ENCODE results near the gene PCDH11X. TPM values are rescaled to one million over a fixed set of nuclear protein-coding genes. Genes with fewer than 3 reads are reported as not detected.
"Not testable (repeated sequence)": the region's sequence is repeated elsewhere in the genome, so short reads cannot be mapped to it uniquely, and the experiment has no call there.

PCDH11X gene
- total RNA-seq (2014; rRNA removed; shearing (Covaris generic)) (not detected in 2 replicates), total RNA-seq (2022) (not detected in 2 replicates), Bru-seq, nascent RNA (percentile 1 among the genes with signal in this experiment), BruChase-seq, experiment 1, labeled RNA remaining after a 6-hour chase (percentile 0 among the genes with signal in this experiment), BruChase-seq, experiment 2, labeled RNA remaining after a 2-hour chase (percentile 0 among the genes with signal in this experiment)
- long read RNA-seq, result 0 reads

GRCh38 chrX:91779135-91779534 is at the start of gene PCDH11X:
Gene PCDH11X (plus strand): TSS chrX:91779375. CDS start chrX:91835505, 56,130 bp downstream.
- POLR2A ChIA-PET; H3K79me2 ChIP-seq (ENCODE audit: insufficient read depth, low read depth, low read length); DNase-seq (ENCODE audit: low spot score); intact Hi-C loops (cut with micrococcal nuclease; ENCODE audit: unreplicated experiment); H3K36me3 ChIP-seq (ENCODE audit: insufficient read depth, low read length); H3K4me1 ChIP-seq (ENCODE audit: insufficient read depth, low read length, poor library complexity, severe bottlenecking); BruUV-seq (replicated peaks); H2AFZ ChIP-seq (ENCODE audit: low read length); H3K4me2 ChIP-seq (ENCODE audit: low read length); H3K27ac ChIP-seq (ENCODE audit: low read depth, low read length, poor library complexity, severe bottlenecking); H3K9me3 ChIP-seq (ENCODE audit: low read length); H4K20me1 ChIP-seq (ENCODE audit: insufficient read depth, low read length); H3K9me2 ChIP-seq (ENCODE audit: insufficient read depth, low read length); CTCF ChIA-PET (ENCODE audit: unreplicated experiment); H3K4me3 ChIP-seq (ENCODE audit: low read depth, low read length, poor library complexity, severe bottlenecking): not testable (repeated sequence)

DNA sequence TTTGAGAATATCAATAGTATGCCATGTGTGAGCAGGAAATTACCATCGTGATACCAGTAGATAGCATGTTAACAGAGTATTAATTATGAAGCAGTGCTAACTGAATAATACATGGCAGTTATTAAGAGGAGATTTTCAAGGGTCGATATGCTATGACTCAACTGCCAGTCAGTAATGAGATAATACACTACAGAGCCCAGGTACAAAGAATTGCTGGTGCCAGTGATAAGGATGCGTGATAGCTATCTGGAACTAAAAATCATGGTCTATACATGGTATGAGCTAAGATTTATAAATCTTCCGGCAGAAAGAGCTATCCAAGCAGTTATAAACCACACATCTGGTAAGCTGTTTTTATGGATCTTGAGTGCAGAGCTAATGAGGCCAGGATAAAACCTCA is 31.7 kb upstream of the PCDH11X start:
- H3K36me3 ChIP-seq (ENCODE audit: insufficient read depth, low read length); H3K27ac ChIP-seq (ENCODE audit: low read depth, low read length, poor library complexity, severe bottlenecking); H4K20me1 ChIP-seq (ENCODE audit: insufficient read depth, low read length); H3K4me2 ChIP-seq (ENCODE audit: low read length); POLR2A ChIA-PET; H3K4me1 ChIP-seq (ENCODE audit: insufficient read depth, low read length, poor library complexity, severe bottlenecking); H3K9me3 ChIP-seq (ENCODE audit: low read length); H3K79me2 ChIP-seq (ENCODE audit: insufficient read depth, low read depth, low read length); H2AFZ ChIP-seq (ENCODE audit: low read length); H3K9me2 ChIP-seq (ENCODE audit: insufficient read depth, low read length); intact Hi-C loops (cut with micrococcal nuclease; ENCODE audit: unreplicated experiment); H3K4me3 ChIP-seq (ENCODE audit: low read depth, low read length, poor library complexity, severe bottlenecking); DNase-seq (ENCODE audit: low spot score); BruUV-seq (replicated peaks); CTCF ChIA-PET (ENCODE audit: unreplicated experiment): not testable (repeated sequence)

DNA sequence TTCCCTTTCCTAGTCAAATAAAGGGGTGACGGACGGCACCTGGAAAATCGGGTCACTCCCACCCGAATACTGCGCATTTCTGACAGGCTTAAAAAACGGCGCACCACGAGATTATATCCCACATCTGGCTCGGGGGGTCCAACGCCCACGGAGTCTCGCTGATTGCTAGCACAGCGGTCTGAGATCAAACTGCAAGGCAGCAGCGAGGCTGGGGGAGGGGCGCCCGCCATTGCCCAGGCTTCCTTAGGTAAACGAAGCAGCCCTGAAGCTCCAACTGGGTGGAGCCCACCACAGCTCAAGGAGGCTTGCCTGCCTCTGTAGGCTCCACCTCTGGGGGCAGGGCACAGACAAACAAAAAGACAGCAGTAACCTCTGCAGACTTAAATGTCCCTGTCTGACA is 26.2 kb upstream of the PCDH11X start:
- intact Hi-C loops (cut with micrococcal nuclease; ENCODE audit: unreplicated experiment); CTCF ChIA-PET (ENCODE audit: unreplicated experiment); BruUV-seq (replicated peaks): not testable (repeated sequence)

GRCh38 chrX:91770619-91771488 is 8.3 kb upstream of the PCDH11X start:
- H4K20me1 ChIP-seq (ENCODE audit: insufficient read depth, low read length); H3K4me1 ChIP-seq (ENCODE audit: insufficient read depth, low read length, poor library complexity, severe bottlenecking); H3K9me2 ChIP-seq (ENCODE audit: insufficient read depth, low read length); CTCF ChIA-PET (ENCODE audit: unreplicated experiment); H3K4me3 ChIP-seq (ENCODE audit: low read depth, low read length, poor library complexity, severe bottlenecking); DNase-seq (ENCODE audit: low spot score); H3K36me3 ChIP-seq (ENCODE audit: insufficient read depth, low read length); BruUV-seq (replicated peaks); POLR2A ChIA-PET; H3K79me2 ChIP-seq (ENCODE audit: insufficient read depth, low read depth, low read length); H3K9me3 ChIP-seq (ENCODE audit: low read length); intact Hi-C loops (cut with micrococcal nuclease; ENCODE audit: unreplicated experiment); H3K27ac ChIP-seq (ENCODE audit: low read depth, low read length, poor library complexity, severe bottlenecking); H2AFZ ChIP-seq (ENCODE audit: low read length); H3K4me2 ChIP-seq (ENCODE audit: low read length): not testable (repeated sequence)
- TF ChIP-seq CTCF (conservative IDR thresholded peaks at IDR 0.05; ENCODE audit: low read length), result peak; percentile 29; the same call in 1 of the 2 replicates

More for the DNA sequence above, 26.2 kb upstream of the PCDH11X start:
- H3K4me2 ChIP-seq (ENCODE audit: low read length); H3K9me2 ChIP-seq (ENCODE audit: insufficient read depth, low read length); H3K36me3 ChIP-seq (ENCODE audit: insufficient read depth, low read length); H2AFZ ChIP-seq (ENCODE audit: low read length); H3K27ac ChIP-seq (ENCODE audit: low read depth, low read length, poor library complexity, severe bottlenecking); DNase-seq (ENCODE audit: low spot score); POLR2A ChIA-PET; H3K4me3 ChIP-seq (ENCODE audit: low read depth, low read length, poor library complexity, severe bottlenecking); H3K9me3 ChIP-seq (ENCODE audit: low read length); H4K20me1 ChIP-seq (ENCODE audit: insufficient read depth, low read length); H3K79me2 ChIP-seq (ENCODE audit: insufficient read depth, low read depth, low read length); H3K4me1 ChIP-seq (ENCODE audit: insufficient read depth, low read length, poor library complexity, severe bottlenecking): not testable (repeated sequence)

- H3K36me3 ChIP-seq (ENCODE audit: insufficient read depth, low read length); intact Hi-C loops (cut with micrococcal nuclease; ENCODE audit: unreplicated experiment); H3K9me2 ChIP-seq (ENCODE audit: insufficient read depth, low read length); H3K9me3 ChIP-seq (ENCODE audit: low read length); H3K4me3 ChIP-seq (ENCODE audit: low read depth, low read length, poor library complexity, severe bottlenecking); H4K20me1 ChIP-seq (ENCODE audit: insufficient read depth, low read length); H3K4me2 ChIP-seq (ENCODE audit: low read length); CTCF ChIA-PET (ENCODE audit: unreplicated experiment); H3K79me2 ChIP-seq (ENCODE audit: insufficient read depth, low read depth, low read length); DNase-seq (ENCODE audit: low spot score); BruUV-seq (replicated peaks); H3K4me1 ChIP-seq (ENCODE audit: insufficient read depth, low read length, poor library complexity, severe bottlenecking); POLR2A ChIA-PET; H3K27ac ChIP-seq (ENCODE audit: low read depth, low read length, poor library complexity, severe bottlenecking); H2AFZ ChIP-seq (ENCODE audit: low read length): not testable (repeated sequence)
Observed at GRCh38 chrX:91773943-91774342, 5.2 kb upstream of the PCDH11X start.

DNA sequence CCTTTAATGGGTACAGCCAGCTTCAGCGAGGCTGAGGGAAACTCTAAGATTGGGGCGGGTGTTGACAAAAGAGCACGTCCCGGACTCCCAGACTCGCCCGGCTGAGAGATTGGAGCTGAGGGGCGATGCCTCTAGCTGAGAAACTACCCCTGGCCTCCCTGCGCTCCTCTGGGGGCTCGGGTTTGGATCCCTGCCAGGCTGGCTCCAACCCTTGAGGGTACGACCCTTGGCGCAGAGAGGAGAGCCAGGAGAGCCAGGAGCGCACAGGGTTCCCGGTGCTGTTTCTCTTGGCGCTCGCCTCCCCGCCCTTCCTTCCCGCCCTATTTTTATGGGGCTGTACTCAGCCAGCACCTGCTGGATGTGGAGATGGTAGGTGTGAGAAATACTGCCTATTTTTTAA is 833 bp downstream of the PCDH11X start:
- CTCF ChIA-PET (ENCODE audit: unreplicated experiment); H4K20me1 ChIP-seq (ENCODE audit: insufficient read depth, low read length); H3K4me2 ChIP-seq (ENCODE audit: low read length); H3K4me1 ChIP-seq (ENCODE audit: insufficient read depth, low read length, poor library complexity, severe bottlenecking); H3K36me3 ChIP-seq (ENCODE audit: insufficient read depth, low read length); H3K4me3 ChIP-seq (ENCODE audit: low read depth, low read length, poor library complexity, severe bottlenecking); POLR2A ChIA-PET; intact Hi-C loops (cut with micrococcal nuclease; ENCODE audit: unreplicated experiment); H2AFZ ChIP-seq (ENCODE audit: low read length); H3K9me3 ChIP-seq (ENCODE audit: low read length); H3K27ac ChIP-seq (ENCODE audit: low read depth, low read length, poor library complexity, severe bottlenecking); H3K9me2 ChIP-seq (ENCODE audit: insufficient read depth, low read length); DNase-seq (ENCODE audit: low spot score); H3K79me2 ChIP-seq (ENCODE audit: insufficient read depth, low read depth, low read length); BruUV-seq (replicated peaks): not testable (repeated sequence)

All from OCI-LY7 (cell line).